HFF-Myc (cell line): Measurements from ENCODE around the gene NXPH1.

Experiments used
- DNase-seq: peaks from one replicate; pipeline ENCODE4 v3.0.0-alpha.2; 2011; ENCODE audit warnings: low read depth; ENCODE audit errors: extremely low read depth
- H3K4me3 ChIP-seq: replicated peaks from 2 replicates; pipeline ENCODE4 v1.5.1; 2011; ENCODE audit warnings: low read depth, mild to moderate bottlenecking, control low read depth, low read length
- TF ChIP-seq, protein P1 (sequence below): IDR thresholded peaks from 2 replicates; pipeline ENCODE4 v1.5.1; 2012; ENCODE audit warnings: mild to moderate bottlenecking, low read depth, low read length, control low read depth; ENCODE audit errors: missing control alignments

The NXPH1 gene

GRCh38 chr7:8620169-8620568 lies 186.8 kb downstream of the NXPH1 start:
- no peak overlapping the region for H3K4me3 ChIP-seq
- TF ChIP-seq, protein P1, sequence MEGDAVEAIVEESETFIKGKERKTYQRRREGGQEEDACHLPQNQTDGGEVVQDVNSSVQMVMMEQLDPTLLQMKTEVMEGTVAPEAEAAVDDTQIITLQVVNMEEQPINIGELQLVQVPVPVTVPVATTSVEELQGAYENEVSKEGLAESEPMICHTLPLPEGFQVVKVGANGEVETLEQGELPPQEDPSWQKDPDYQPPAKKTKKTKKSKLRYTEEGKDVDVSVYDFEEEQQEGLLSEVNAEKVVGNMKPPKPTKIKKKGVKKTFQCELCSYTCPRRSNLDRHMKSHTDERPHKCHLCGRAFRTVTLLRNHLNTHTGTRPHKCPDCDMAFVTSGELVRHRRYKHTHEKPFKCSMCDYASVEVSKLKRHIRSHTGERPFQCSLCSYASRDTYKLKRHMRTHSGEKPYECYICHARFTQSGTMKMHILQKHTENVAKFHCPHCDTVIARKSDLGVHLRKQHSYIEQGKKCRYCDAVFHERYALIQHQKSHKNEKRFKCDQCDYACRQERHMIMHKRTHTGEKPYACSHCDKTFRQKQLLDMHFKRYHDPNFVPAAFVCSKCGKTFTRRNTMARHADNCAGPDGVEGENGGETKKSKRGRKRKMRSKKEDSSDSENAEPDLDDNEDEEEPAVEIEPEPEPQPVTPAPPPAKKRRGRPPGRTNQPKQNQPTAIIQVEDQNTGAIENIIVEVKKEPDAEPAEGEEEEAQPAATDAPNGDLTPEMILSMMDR: no peak
- DNase-seq: no peak

DNA sequence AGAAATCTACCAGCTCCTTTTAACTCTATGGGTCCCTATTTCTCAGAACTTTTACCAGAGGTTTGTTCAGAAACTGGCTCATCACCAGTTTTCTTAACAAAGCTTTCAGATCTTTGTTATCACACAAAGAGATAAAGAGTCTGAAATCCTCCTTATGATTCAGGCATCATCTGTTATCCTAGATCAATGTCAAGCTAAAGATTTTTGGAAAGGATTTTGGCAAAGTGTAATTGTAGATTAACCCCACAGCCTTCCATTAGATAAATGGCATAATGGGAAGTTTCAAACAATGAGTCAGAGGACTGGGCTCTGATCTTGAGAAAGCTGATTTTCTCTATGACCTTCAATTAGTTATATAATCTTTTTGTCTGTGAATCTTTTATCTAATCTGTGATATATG lies 192.2 kb downstream of the NXPH1 start:
- H3K4me3 ChIP-seq: no peak overlapping the region
- no peak for DNase-seq
- TF ChIP-seq, protein P1: no peak

DNA sequence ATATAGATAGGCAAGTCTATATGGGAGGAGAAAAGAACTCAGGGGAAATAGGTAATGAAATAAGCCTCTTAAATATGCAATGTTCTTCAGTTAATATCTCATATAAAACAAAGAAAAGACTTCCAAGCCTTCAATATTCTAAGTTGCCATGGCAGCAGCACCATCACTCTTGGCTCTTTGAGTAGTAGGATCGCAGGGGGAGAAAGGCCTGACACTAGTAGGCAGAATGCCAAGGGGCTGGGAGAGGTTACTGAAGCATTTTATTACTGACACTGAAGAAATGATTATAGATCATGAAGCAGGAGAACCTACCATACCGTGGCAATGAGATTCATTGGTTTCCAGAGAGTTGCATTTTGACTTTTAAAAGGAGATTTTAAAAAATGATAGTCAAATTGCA lies 193.9 kb downstream of the NXPH1 start:
- TF ChIP-seq, protein P1: no peak
- H3K4me3 ChIP-seq: no peak overlapping the region
- DNase-seq: no peak

- H3K4me3 ChIP-seq: no peak overlapping the region
- TF ChIP-seq, protein P1: no peak
- no peak for DNase-seq
Observed at GRCh38 chr7:8628656-8629055, 195.2 kb downstream of the NXPH1 start.

DNA sequence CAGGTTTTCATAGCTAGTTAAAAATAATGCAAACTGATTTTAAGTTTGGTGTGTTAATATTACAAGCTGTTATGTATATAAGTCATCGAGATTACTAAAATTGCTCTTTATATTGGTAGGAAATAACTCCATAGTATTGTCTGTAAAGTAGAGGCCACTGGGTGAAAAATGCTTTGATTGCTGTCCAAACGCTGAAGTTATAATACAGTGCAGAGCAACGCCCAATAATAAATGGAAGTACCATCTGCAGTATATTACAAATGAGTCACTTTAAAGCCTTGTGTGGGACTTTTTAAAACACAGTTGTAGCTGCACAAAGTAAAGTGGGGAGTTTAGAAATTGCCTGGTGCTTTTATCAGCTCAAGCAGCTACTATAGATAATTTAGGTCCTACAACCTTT lies 196.1 kb downstream of the NXPH1 start:
- TF ChIP-seq, protein P1: no peak
- no peak for DNase-seq
- H3K4me3 ChIP-seq: no peak overlapping the region

GRCh38 chr7:8637322-8637721 lies 203.9 kb downstream of the NXPH1 start:
- no peak overlapping the region for H3K4me3 ChIP-seq
- DNase-seq: no peak
- TF ChIP-seq, protein P1: no peak

- TF ChIP-seq, protein P1: no peak
- H3K4me3 ChIP-seq: no peak overlapping the region
- DNase-seq: no peak
Observed at GRCh38 chr7:8638076-8638475, 204.7 kb downstream of the NXPH1 start.
